H7 (cell line): Measurements from ENCODE around the gene ATP13A3. TPM values are rescaled to one million over a fixed set of nuclear protein-coding genes. Genes with fewer than 3 reads are reported as not detected.

Source experiments
- DNase-seq: peaks from one replicate; pipeline ENCODE4 v3.0.0; 2012
- H3K27me3 ChIP-seq: 2 replicates; pipeline ENCODE4 v1.6.0; 2011; ENCODE audit warnings: mild to moderate bottlenecking, low read length; ENCODE audit not compliant: control insufficient read depth, insufficient read depth
- H3K36me3 ChIP-seq: replicated peaks from 2 replicates; pipeline ENCODE4 v1.5.1; 2011; ENCODE audit warnings: low read length; ENCODE audit not compliant: control insufficient read depth, insufficient read depth
- H3K4me3 ChIP-seq: 2 replicates; pipeline ENCODE4 v1.5.1; 2011; ENCODE audit warnings: low read depth, mild to moderate bottlenecking, control low read depth, low read length, moderate library complexity; ENCODE audit not compliant: insufficient read depth
- total RNA-seq: library from RNA; depleted of rRNA; stranded (reverse); fragments of >200 nt; shearing (Covaris generic); gene quantifications from 2 replicates; pipeline ENCODE4 v1.2.3, GENCODE V29; 2014

The ATP13A3 gene
- total RNA-seq, 1 experiment from 2014 or later = 46.5 TPM

- Histone ChIP-seq H3K36me3 (no peaks in the 10 kb centered on the region), H3K4me3 (no peak overlapping the region), H3K27me3 (no peaks in the 10 kb centered on the region)
- no peak for DNase-seq
These were observed 107.6 kb downstream of the ATP13A3 start for GRCh38 chr3:194379231-194379630.

DNA sequence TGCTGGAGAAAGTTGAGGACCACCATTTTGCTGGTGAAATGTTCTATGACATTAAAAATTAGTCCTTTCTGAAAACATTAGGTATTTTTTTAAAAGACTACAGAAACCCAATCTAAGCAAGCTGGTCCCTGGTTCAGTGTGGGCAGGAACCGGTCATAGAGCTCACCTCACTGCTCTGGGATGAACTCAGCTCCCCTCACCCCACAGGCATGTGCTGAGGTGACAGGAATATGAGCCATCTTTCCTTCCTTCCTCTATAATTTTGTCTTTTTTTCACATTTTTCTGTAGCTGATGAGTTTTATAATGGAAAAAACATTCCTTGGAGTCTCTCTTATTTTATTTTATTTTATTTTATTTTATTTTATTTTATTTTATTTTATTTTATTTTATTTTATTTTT, 109.1 kb downstream of the ATP13A3 start:
- no peak for DNase-seq
- Histone ChIP-seq H3K36me3 (no peaks in the 10 kb centered on the region), H3K4me3 (no peak overlapping the region), H3K27me3 (no peaks in the 10 kb centered on the region)

DNA sequence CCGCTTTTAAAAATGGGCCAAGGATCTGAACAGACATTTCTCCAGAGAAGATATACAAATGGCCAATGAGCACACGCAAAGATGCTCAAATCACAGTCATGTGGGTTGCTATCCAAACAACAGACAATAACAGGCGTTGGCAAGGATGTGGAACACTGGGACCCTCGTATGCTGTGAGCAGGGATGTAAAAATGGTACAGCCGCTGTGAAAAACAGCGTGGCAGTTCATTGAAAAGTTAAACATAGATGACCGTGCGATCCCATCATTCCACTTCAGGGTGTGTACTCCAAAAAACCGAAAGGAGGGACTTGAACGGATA, 110.6 kb downstream of the ATP13A3 start:
- no peaks in the 10 kb centered on the region for H3K36me3 ChIP-seq
- no peak for DNase-seq
- H3K27me3 ChIP-seq = no peaks in the 10 kb centered on the region
- H3K4me3 ChIP-seq = no peak overlapping the region

- Histone ChIP-seq H3K27me3 (no peaks in the 10 kb centered on the region), H3K4me3 (no peak overlapping the region), H3K36me3 (no peaks in the 10 kb centered on the region)
- DNase-seq = no peak
These were observed 111.1 kb downstream of the ATP13A3 start for GRCh38 chr3:194375473-194376240.

- no peaks in the 10 kb centered on the region for H3K27me3 ChIP-seq
- no peaks in the 10 kb centered on the region for H3K36me3 ChIP-seq
- DNase-seq = peak; percentile 59
- no peak overlapping the region for H3K4me3 ChIP-seq
These were observed 111.9 kb downstream of the ATP13A3 start for GRCh38 chr3:194374935-194375334.

DNA sequence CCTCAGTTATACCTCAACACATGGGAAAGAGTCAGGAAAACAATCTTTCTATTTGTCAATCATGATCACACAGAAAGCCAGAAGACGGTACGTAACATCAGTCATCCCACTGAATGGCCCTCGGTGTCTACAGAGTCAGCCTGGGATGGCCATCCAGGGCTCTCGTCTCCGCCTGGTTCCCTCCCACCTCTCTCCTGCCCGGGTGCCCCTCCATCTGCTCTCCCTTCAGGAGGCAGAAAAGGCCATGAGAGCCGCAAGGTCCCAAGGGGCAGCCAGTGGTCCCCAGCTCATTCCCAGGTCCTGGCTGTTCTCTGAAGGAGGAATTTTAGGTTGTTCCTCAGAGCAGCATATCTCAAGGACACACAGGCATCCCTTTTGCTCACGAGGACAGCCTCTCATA, 112.9 kb downstream of the ATP13A3 start:
- DNase-seq = peak; percentile 67
- no peak overlapping the region for H3K4me3 ChIP-seq
- peaks cover 2% of the 10 kb centered on the region; the same call in 1 of the 2 replicates for H3K27me3 ChIP-seq
- H3K36me3 ChIP-seq = no peaks in the 10 kb centered on the region

- Histone ChIP-seq H3K27me3 (peaks cover 7% of the 10 kb centered on the region), H3K4me3 (no peak overlapping the region), H3K36me3 (no peaks in the 10 kb centered on the region)
- DNase-seq = no peak
These were observed 113.8 kb downstream of the ATP13A3 start for GRCh38 chr3:194373028-194373427.

DNA sequence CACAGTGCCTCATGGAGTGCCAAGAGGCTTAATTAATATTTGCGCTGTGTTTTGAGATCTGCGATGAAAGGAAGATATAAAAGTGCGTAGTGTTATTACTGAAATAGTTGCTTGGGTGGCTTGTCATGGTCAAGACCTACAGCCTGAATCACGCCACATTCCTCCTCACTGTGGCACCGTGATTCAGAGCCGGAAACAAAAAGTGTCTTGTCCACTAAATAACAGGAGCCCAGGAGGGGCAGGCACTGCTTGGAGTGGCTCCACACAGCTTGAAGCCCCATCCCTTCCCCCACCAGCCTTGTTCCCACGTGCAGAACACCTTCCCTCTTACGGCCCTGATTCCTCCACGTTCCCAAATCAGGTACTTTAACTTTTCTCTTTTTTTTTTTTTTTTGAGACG, 116.0 kb downstream of the ATP13A3 start:
- no peak for DNase-seq
- Histone ChIP-seq H3K36me3 (no peaks in the 10 kb centered on the region), H3K27me3 (peaks cover 7% of the 10 kb centered on the region), H3K4me3 (no peak overlapping the region)

GRCh38 chr3:194369522-194370279, 117.1 kb downstream of the ATP13A3 start, which contains the start of gene LRRC15:
Gene LRRC15, minus strand, starts transcription at chr3:194369743. Its CDS starts 8,700 bp downstream, at chr3:194361043.
- Histone ChIP-seq H3K27me3 (peaks cover 7% of the 10 kb centered on the region), H3K36me3 (no peaks in the 10 kb centered on the region), H3K4me3 (peak within 1 kb of the TSS; percentile 17; the same call in 1 of the 2 replicates)
- DNase-seq = peak; percentile 85

DNA sequence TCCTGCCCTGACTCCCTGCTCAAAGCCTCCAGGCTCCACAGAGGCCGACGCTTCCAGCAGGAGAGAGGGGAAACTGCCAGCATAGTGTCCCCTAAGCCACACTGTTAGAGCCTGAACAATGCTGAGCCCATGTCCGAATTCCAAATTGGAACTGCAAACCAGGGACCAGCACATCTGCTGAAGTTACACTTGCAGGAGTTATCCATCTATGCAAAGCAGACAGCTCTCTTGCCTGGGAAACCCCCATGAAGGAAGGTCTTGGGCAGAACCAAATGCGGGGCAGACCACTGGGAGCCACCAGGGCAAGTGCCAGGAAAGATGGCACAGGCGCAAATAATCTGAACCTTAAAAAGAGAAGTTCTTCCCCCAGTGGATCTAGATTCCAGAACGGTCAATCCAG, 117.9 kb downstream of the ATP13A3 start:
- Histone ChIP-seq H3K36me3 (no peaks in the 10 kb centered on the region), H3K27me3 (peaks cover 7% of the 10 kb centered on the region), H3K4me3 (no peak overlapping the region)
- DNase-seq = no peak

- peaks cover 7% of the 10 kb centered on the region for H3K27me3 ChIP-seq
- no peak for DNase-seq
- no peaks in the 10 kb centered on the region for H3K36me3 ChIP-seq
- no peak overlapping the region for H3K4me3 ChIP-seq
These were observed 118.6 kb downstream of the ATP13A3 start for GRCh38 chr3:194367992-194368841.

DNA sequence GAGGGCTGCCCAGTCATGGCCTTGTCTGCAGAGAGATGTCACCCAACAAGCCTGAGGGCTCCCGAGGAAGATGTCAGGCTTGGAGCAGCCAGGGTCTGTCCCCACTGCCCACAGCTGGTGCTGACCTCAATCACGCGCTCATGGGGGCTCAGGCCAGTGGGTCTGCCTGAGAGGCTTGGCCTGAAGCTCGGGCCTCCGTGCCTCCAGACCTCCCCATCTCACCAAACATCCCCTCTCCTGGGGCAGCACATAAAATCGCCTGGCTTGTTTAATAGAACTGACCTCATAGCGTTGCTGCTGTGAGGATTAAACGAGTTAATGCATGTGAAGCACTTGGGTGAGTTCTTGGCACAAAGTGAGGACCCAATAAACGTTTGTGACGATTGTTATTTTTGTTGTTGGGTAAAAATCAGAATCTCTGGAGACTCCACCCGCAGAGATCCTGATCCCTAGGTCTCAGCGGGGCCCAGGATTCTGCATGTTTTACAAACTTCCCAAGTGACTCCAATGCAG, 120.8 kb downstream of the ATP13A3 start:
- no peak overlapping the region for H3K4me3 ChIP-seq
- H3K36me3 ChIP-seq = no peaks in the 10 kb centered on the region
- no peak for DNase-seq
- H3K27me3 ChIP-seq = peaks cover 7% of the 10 kb centered on the region

DNA sequence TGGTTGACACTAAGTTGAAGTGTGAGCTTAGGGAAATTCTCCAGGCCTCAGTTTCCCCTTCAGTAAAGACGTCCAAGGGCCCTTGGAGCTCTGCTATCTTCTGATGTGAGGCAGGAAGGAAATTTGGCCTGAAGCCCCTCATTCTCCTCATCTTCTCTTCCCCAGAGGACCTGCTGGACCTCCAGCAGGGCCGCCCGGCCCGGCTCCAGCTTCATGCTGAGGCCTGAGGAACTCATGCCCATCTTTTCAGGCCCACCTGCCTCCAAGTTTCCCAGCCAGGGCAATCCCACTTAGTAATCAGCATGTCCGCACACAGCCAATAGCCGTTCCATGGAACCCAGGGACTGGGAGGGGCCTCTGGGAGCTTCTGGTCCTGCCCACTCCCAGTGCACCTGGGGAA, 121.3 kb downstream of the ATP13A3 start:
- Histone ChIP-seq H3K4me3 (no peak overlapping the region), H3K27me3 (peaks cover 7% of the 10 kb centered on the region), H3K36me3 (no peaks in the 10 kb centered on the region)
- no peak for DNase-seq

- no peaks in the 10 kb centered on the region for H3K36me3 ChIP-seq
- H3K27me3 ChIP-seq = peaks cover 7% of the 10 kb centered on the region
- DNase-seq = peak; percentile 62
- H3K4me3 ChIP-seq = no peak overlapping the region
These were observed 122.0 kb downstream of the ATP13A3 start for GRCh38 chr3:194364652-194365434.
